Tibial nerve (tissue), 4 donors: ENCODE measurements around the gene PBLD. TPM values are rescaled to one million over a fixed set of nuclear protein-coding genes. Genes with fewer than 3 reads are reported as not detected.
"Not testable (repeated sequence)": the region's sequence is repeated elsewhere in the genome, so short reads cannot be mapped to it uniquely, and the experiment has no call there.

Experiments
- DNase-seq, 2 donors: peaks; one replicate each; pipeline ENCODE4 v3.0.0-alpha.2; 2019; ENCODE audit warnings: low spot score in 2 of 2
- H3K27ac ChIP-seq, 4 donors: fragments of 200-600 bp; sonication (generic) in 3 of 4; one replicate each; pipeline ENCODE4 v1.5.1; 2017 to 2019; ENCODE audit warnings: mild to moderate bottlenecking in 1 of 4
- H3K27me3 ChIP-seq, 2 donors: fragments of 200-600 bp; sonication (generic) in 1 of 2; one replicate each; pipeline versions ENCODE4 v1.5.1 to v1.6.0; 2017 to 2019
- H3K36me3 ChIP-seq, 3 donors: fragments of 200-600 bp; sonication (generic); one replicate each; pipeline ENCODE4 v1.5.1; 2018 to 2019
- H3K4me1 ChIP-seq, 4 donors: fragments of 200-600 bp; sonication (generic) in 3 of 4; one replicate each; pipeline ENCODE4 v1.5.1; 2017 to 2019
- H3K4me3 ChIP-seq, 4 donors: fragments of 200-600 bp; sonication (generic) in 3 of 4; one replicate each; pipeline ENCODE4 v1.5.1; 2017 to 2019; ENCODE audit warnings: mild to moderate bottlenecking in 1 of 4, moderate library complexity in 1 of 4
- H3K9me3 ChIP-seq, 4 donors: fragments of 200-600 bp; sonication (generic) in 3 of 4; one replicate each; pipeline ENCODE4 v1.5.1; 2017 to 2019
- EP300 ChIP-seq, 2 donors: sonication (generic); formaldehyde crosslinking; IDR thresholded peaks; one replicate each; pipeline ENCODE4 v1.6.1; 2017; ENCODE audit warnings: antibody characterized with exemption in 2 of 2, mild to moderate bottlenecking in 1 of 2
- POLR2A ChIP-seq, 2 donors: fragments of 450-650 bp; IDR thresholded peaks; one replicate each; pipeline ENCODE4 v1.6.1; 2017; ENCODE audit warnings: antibody characterized with exemption in 2 of 2, mild to moderate bottlenecking in 2 of 2, moderate library complexity in 2 of 2
- WGBS, 2 donors: methylation state at CpG; one replicate each; pipeline ENCODE4 v1.1.5; 2018; 5-methylcytosine and 5-hydroxymethylcytosine counted together
- total RNA-seq, 4 donors: library from RNA; depleted of rRNA; stranded (reverse); fragments of >200 nt; gene quantifications; one replicate each; pipeline ENCODE4 v1.1.0, GENCODE V29; 2016
- TF ChIP-seq, protein P1 (sequence below), 5 experiments: fragments of 200-600 bp in 3 of 5; fragments of 450-650 bp in 2 of 5; sonication (generic) in 3 of 5; IDR thresholded peaks; one replicate each; pipeline ENCODE4 v1.5.1; 2016 to 2019; ENCODE audit warnings: antibody characterized with exemption in 5 of 5, mild to moderate bottlenecking in 3 of 5, moderate library complexity in 2 of 5

The PBLD gene
- total RNA-seq, 4 donors from 2014 or later: 4.4 to 10.2 (median 4.8) TPM

DNA sequence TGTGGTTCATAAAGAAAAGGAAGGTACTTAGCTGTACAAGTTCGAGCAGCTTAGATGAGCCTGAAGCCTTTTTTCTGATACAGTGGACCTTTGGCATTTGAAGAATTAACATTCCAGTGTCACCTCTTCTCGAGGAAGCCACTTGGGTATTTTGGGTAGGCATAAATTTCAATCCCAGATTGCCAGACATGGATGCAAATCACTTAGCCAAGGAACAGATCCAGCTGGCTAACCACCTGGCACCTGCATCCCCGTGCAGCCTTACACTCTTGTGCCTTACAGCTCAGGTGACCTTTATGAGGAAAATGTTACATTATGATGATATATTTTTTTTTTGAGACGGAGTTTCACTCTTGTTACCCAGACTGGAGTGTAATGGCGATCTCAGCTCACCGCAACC lies 84.8 kb downstream of the PBLD start:
- no peaks in the 10 kb centered on the region for H3K27me3 ChIP-seq
- no peak overlapping the region for H3K27ac ChIP-seq
- WGBS, 2 donors: 70 to 84% methylated on average over 6 of the region's 6 CpGs
- DNase-seq: no peak
- H3K36me3 ChIP-seq: no peaks in the 10 kb centered on the region
- TF ChIP-seq EP300 (IDR thresholded peaks at IDR 0.05) (no peak), POLR2A (IDR thresholded peaks at IDR 0.05) (no peak)
- TF ChIP-seq, protein P1, sequence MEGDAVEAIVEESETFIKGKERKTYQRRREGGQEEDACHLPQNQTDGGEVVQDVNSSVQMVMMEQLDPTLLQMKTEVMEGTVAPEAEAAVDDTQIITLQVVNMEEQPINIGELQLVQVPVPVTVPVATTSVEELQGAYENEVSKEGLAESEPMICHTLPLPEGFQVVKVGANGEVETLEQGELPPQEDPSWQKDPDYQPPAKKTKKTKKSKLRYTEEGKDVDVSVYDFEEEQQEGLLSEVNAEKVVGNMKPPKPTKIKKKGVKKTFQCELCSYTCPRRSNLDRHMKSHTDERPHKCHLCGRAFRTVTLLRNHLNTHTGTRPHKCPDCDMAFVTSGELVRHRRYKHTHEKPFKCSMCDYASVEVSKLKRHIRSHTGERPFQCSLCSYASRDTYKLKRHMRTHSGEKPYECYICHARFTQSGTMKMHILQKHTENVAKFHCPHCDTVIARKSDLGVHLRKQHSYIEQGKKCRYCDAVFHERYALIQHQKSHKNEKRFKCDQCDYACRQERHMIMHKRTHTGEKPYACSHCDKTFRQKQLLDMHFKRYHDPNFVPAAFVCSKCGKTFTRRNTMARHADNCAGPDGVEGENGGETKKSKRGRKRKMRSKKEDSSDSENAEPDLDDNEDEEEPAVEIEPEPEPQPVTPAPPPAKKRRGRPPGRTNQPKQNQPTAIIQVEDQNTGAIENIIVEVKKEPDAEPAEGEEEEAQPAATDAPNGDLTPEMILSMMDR (IDR thresholded peaks at IDR 0.05): no peak
- no peaks in the 10 kb centered on the region for H3K4me1 ChIP-seq
- H3K9me3 ChIP-seq: no peaks in the 10 kb centered on the region
- no peak overlapping the region for H3K4me3 ChIP-seq

DNA sequence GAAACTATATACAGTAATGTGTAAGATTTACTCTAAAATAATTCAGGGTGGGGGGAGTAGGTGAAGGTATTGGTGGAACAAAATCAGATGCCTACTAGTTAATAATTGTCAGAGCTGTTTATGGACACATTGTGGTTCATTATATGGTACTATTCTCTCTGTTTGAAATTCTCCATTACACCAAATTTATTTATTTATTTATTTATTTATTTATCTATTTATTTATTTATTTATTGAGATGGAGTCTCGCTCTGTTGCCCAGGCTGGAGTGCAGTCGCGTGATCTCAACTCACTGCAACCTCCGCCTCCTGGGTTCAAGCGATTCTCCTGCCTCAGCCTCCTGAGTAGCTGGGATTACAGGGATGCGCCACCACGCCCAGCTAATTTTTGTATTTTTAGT lies 86.3 kb downstream of the PBLD start:
- not testable (repeated sequence) for H3K4me1 ChIP-seq, H3K27me3 ChIP-seq, H3K9me3 ChIP-seq, H3K36me3 ChIP-seq, H3K27ac ChIP-seq, DNase-seq, H3K4me3 ChIP-seq
- WGBS, 2 donors: 97 to 98% methylated on average over 7 of the region's 7 CpGs

- WGBS, 2 donors: 81 to 95% methylated on average over 2 of the region's 2 CpGs
- Histone ChIP-seq H3K27ac (no peak overlapping the region), H3K27me3 (no peaks in the 10 kb centered on the region), H3K4me1 (no peaks in the 10 kb centered on the region), H3K9me3 (no peaks in the 10 kb centered on the region), H3K36me3 (no peaks in the 10 kb centered on the region), H3K4me3 (no peak overlapping the region)
- no peak for DNase-seq
- TF ChIP-seq, protein P1 (IDR thresholded peaks at IDR 0.05): no peak
- TF ChIP-seq POLR2A (IDR thresholded peaks at IDR 0.05): no peak
- TF ChIP-seq EP300 (IDR thresholded peaks at IDR 0.05): no peak
These were observed 90.7 kb downstream of the PBLD start for GRCh38 chr10:68242051-68242450.

- no peak for TF ChIP-seq POLR2A (IDR thresholded peaks at IDR 0.05)
- TF ChIP-seq, protein P1 (IDR thresholded peaks at IDR 0.05): no peak
- TF ChIP-seq EP300 (IDR thresholded peaks at IDR 0.05): no peak
- Histone ChIP-seq H3K4me3 (no peak overlapping the region), H3K9me3 (no peaks in the 10 kb centered on the region), H3K27me3 (no peaks in the 10 kb centered on the region), H3K27ac (no peak overlapping the region), H3K4me1 (no peaks in the 10 kb centered on the region), H3K36me3 (no peaks in the 10 kb centered on the region)
- no peak for DNase-seq
- 50 to 52% methylated on average over 5 of the region's 5 CpGs for WGBS, 2 donors
These were observed 93.1 kb downstream of the PBLD start for GRCh38 chr10:68239596-68240150.

DNA sequence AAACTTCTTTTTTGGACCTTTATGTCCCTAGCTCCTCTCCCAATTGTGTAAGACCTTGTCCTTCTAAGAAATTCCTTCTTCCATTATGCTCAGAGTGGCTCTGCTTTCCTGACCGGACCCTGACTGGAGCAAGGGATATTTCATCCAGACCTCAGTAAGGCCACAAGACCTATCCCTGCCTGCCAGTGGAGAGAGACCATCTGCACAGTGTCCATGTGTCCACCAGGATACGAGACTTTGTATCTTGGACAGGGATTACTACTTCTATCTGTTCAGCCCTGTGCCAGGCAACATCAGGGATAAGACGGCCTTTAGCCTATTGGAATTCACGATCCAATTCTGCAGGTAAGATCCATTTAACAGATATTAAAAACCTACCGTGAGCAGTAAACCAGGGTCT lies 93.7 kb downstream of the PBLD start:
- 89 to 98% methylated on average over 5 of the region's 5 CpGs for WGBS, 2 donors
- H3K4me1 ChIP-seq: no peaks in the 10 kb centered on the region

More for the DNA sequence above, 93.7 kb downstream of the PBLD start:
- no peak for DNase-seq
- TF ChIP-seq POLR2A (IDR thresholded peaks at IDR 0.05) (no peak), EP300 (IDR thresholded peaks at IDR 0.05) (no peak)
- TF ChIP-seq, protein P1 (IDR thresholded peaks at IDR 0.05): no peak
- Histone ChIP-seq H3K9me3 (no peaks in the 10 kb centered on the region), H3K36me3 (no peaks in the 10 kb centered on the region), H3K27ac (no peak overlapping the region), H3K4me3 (no peak overlapping the region), H3K27me3 (no peaks in the 10 kb centered on the region)
